ENCODE results near the gene FAM193A.

GRCh38 chr4:2689114-2689513, 152.7 kb downstream of the FAM193A start:
- TF ChIP-seq POLR2A (IDR thresholded peaks at IDR 0.05): no peak
- no peak for TF ChIP-seq CTCF (IDR thresholded peaks at IDR 0.05)
